ENCODE results near the gene INTS7. TPM values are rescaled to one million over a fixed set of nuclear protein-coding genes. Genes with fewer than 3 reads are reported as not detected.

The INTS7 gene
- total RNA-seq: 14.2 and 22.6 TPM in 2 replicates

GRCh38 chr1:212035123-212035834 lies at the start of gene INTS7, which contains the start of gene DTL:
TSS of gene INTS7 (minus strand) at chr1:212035557. CDS start at chr1:212035437, 120 bp downstream.
TSS of gene DTL (plus strand) at chr1:212035748. CDS start at chr1:212035891, 143 bp downstream.

Other genes with a start within 250 kb of the INTS7 start
- 42.4 and 55.2 TPM in 2 replicates for gene LPGAT1, start 204.8 kb downstream of the INTS7 start, total RNA-seq
- 3.0 and 6.5 TPM in 2 replicates for gene DTL, start 191 bp upstream of the INTS7 start, total RNA-seq
- gene PPP2R5A, start 249.9 kb upstream of the INTS7 start, total RNA-seq: 29.2 and 49.2 TPM in 2 replicates

Measured in tracheal epithelial cell (primary cell).